ENCODE measurements around the gene ATP5PD. TPM values are rescaled to one million over a fixed set of nuclear protein-coding genes. Genes with fewer than 3 reads are reported as not detected.

Gene ATP5PD
- total RNA-seq, 5 donors from 2014 or later (not counting 1 experiment from before 2014, with no cell fraction given), result 115 to 170 (median 139) TPM

- ChIA-PET CTCF (interaction anchor here in 1 of 2 donors (0.6 kb wide), 2 partner anchors 32 to 106 kb away, joined by 3 read pairs; partner anchors contain the start of gene ARMC7), POLR2A (no interaction called here)
- peak overlapping the region; percentile 4 for H3K27ac ChIP-seq (ENCODE audit: low read length)
- Mint-ChIP-seq H3K27me3 (no peaks in the 10 kb centered on the region), H3K9me3 (no peaks in the 10 kb centered on the region), H3K4me1 (peaks cover 4 to 29% (median 22%) of the 10 kb centered on the region in 3 donors), H3K27ac (peak overlapping the region; percentile 77 to 82), H3K36me3 (no peaks in the 10 kb centered on the region), H3K4me3 (peak overlapping the region; percentile 69 to 77 (median 76))
- no peaks in the 10 kb centered on the region for H3K9me3 ChIP-seq
- H3K4me3 ChIP-seq (ENCODE audit: control insufficient read depth in 1 of 2, extremely low read depth in 1 of 2, low read length in 1 of 2), result peak overlapping the region; percentile 36 to 46
- H3K4me1 ChIP-seq (ENCODE audit: control insufficient read depth in 1 of 2, extremely low read depth in 1 of 2, insufficient read depth in 2 of 2, low read length in 2 of 2), result peaks cover 2 to 32% of the 10 kb centered on the region in 2 experiments
- peak; percentile 89 to 97 (median 94) for ATAC-seq (replicated peaks in 1 of 4)
- no peaks in the 10 kb centered on the region for H3K36me3 ChIP-seq (ENCODE audit: control insufficient read depth in 2 of 2, extremely low read depth in 1 of 2, insufficient read depth in 1 of 2, low read length in 1 of 2)
- 9% methylated on average over 38 of the region's 53 CpGs for WGBS (ENCODE audit: insufficient coverage)
- DNase-seq, result peak in 34 of 35 experiments; percentile 12 to 67 (median 40)
- peaks cover 0 to 20% of the 10 kb centered on the region in 2 experiments for H3K27me3 ChIP-seq (replicated peaks in 1 of 2; ENCODE audit: control insufficient read depth in 2 of 2, extremely low read depth in 1 of 2, insufficient read depth in 2 of 2, low read length in 1 of 2)
Measured at GRCh38 chr17:75077496-75078283, 30.9 kb upstream of the ATP5PD start.

- WGBS (ENCODE audit: insufficient coverage), result 36% methylated on average over 20 of the region's 30 CpGs
- H3K4me3 ChIP-seq (ENCODE audit: control insufficient read depth in 1 of 2, extremely low read depth in 1 of 2, low read length in 1 of 2), result peak overlapping the region; percentile 36 to 46
Measured at GRCh38 chr17:75077072-75077495, 30.3 kb upstream of the ATP5PD start.

GRCh38 chr17:75075597-75076336, 29.0 kb upstream of the ATP5PD start:
- ATAC-seq (replicated peaks in 1 of 4) (no peak), DNase-seq (no peak)
- ChIA-PET CTCF (interaction anchor here (0.6 to 1.0 kb wide), 5 partner anchors 16 to 317 kb away, joined by 3 read pairs; no protein-coding TSS in a partner anchor), POLR2A (no interaction called here)
- no peaks in the 10 kb centered on the region for H3K36me3 Mint-ChIP-seq
- peaks cover 0 to 26% (median 22%) of the 10 kb centered on the region in 3 donors for H3K4me1 Mint-ChIP-seq
- WGBS (ENCODE audit: insufficient coverage), result 89% methylated on average over 3 of the region's 4 CpGs
- H3K4me3 ChIP-seq (ENCODE audit: control insufficient read depth in 1 of 2, extremely low read depth in 1 of 2, low read length in 1 of 2), result no peak overlapping the region
- no peak overlapping the region for H3K27ac ChIP-seq (ENCODE audit: low read length)
- H3K36me3 ChIP-seq (ENCODE audit: control insufficient read depth in 2 of 2, extremely low read depth in 1 of 2, insufficient read depth in 1 of 2, low read length in 1 of 2), result no peaks in the 10 kb centered on the region
- H3K4me1 ChIP-seq (ENCODE audit: control insufficient read depth in 1 of 2, extremely low read depth in 1 of 2, insufficient read depth in 2 of 2, low read length in 2 of 2), result peaks cover 2 to 32% of the 10 kb centered on the region in 2 experiments
- H3K27ac Mint-ChIP-seq, result peak overlapping the region in 1 of 2 donors; percentile 16
- H3K27me3 ChIP-seq (replicated peaks in 1 of 2; ENCODE audit: control insufficient read depth in 2 of 2, extremely low read depth in 1 of 2, insufficient read depth in 2 of 2, low read length in 1 of 2), result peaks cover 0 to 20% of the 10 kb centered on the region in 2 experiments
- H3K9me3 ChIP-seq, result no peaks in the 10 kb centered on the region
- H3K9me3 Mint-ChIP-seq, result no peaks in the 10 kb centered on the region
- H3K4me3 Mint-ChIP-seq, result no peak overlapping the region
- H3K27me3 Mint-ChIP-seq, result no peaks in the 10 kb centered on the region

More at GRCh38 chr17:75077072-75077495, 30.3 kb upstream of the ATP5PD start:
- Histone ChIP-seq H3K27me3 (replicated peaks in 1 of 2; ENCODE audit: control insufficient read depth in 2 of 2, extremely low read depth in 1 of 2, insufficient read depth in 2 of 2, low read length in 1 of 2) (peaks cover 0 to 20% of the 10 kb centered on the region in 2 experiments), H3K36me3 (ENCODE audit: control insufficient read depth in 2 of 2, extremely low read depth in 1 of 2, insufficient read depth in 1 of 2, low read length in 1 of 2) (no peaks in the 10 kb centered on the region), H3K4me1 (ENCODE audit: control insufficient read depth in 1 of 2, extremely low read depth in 1 of 2, insufficient read depth in 2 of 2, low read length in 2 of 2) (peaks cover 2 to 32% of the 10 kb centered on the region in 2 experiments), H3K9me3 (no peaks in the 10 kb centered on the region), H3K27ac (ENCODE audit: low read length) (no peak overlapping the region)
- DNase-seq (peak in 1 of 35 experiments; percentile 9), ATAC-seq (replicated peaks in 1 of 4) (no peak)
- ChIA-PET CTCF (interaction anchor here in 1 of 2 donors (0.6 to 1.0 kb wide), 2 partner anchors 17 to 33 kb away, joined by 3 read pairs; partner anchors contain the start of gene ARMC7), POLR2A (no interaction called here)
- Mint-ChIP-seq H3K36me3 (no peaks in the 10 kb centered on the region), H3K27ac (peak overlapping the region; percentile 77 to 82), H3K4me1 (peaks cover 0 to 26% (median 22%) of the 10 kb centered on the region in 3 donors), H3K9me3 (no peaks in the 10 kb centered on the region), H3K27me3 (no peaks in the 10 kb centered on the region), H3K4me3 (peak overlapping the region; percentile 69 to 77 (median 76))

GRCh38 chr17:75074532-75074931, 27.8 kb upstream of the ATP5PD start:
- POLR2A ChIA-PET, result interaction anchor here in 1 of 2 donors (0.6 kb wide), 1 partner anchor 16 kb away, joined by 3 read pairs; no protein-coding TSS in a partner anchor
- CTCF ChIA-PET, result no interaction called here

GRCh38 chr17:75073618-75074047, 26.9 kb upstream of the ATP5PD start:
- H3K4me1 Mint-ChIP-seq, result peaks cover 0 to 18% (median 15%) of the 10 kb centered on the region in 3 donors
- Histone ChIP-seq H3K36me3 (ENCODE audit: control insufficient read depth in 2 of 2, extremely low read depth in 1 of 2, insufficient read depth in 1 of 2, low read length in 1 of 2) (no peaks in the 10 kb centered on the region), H3K4me3 (ENCODE audit: control insufficient read depth in 1 of 2, extremely low read depth in 1 of 2, low read length in 1 of 2) (no peak overlapping the region), H3K9me3 (no peaks in the 10 kb centered on the region), H3K27me3 (replicated peaks in 1 of 2; ENCODE audit: control insufficient read depth in 2 of 2, extremely low read depth in 1 of 2, insufficient read depth in 2 of 2, low read length in 1 of 2) (peaks cover 0 to 9% of the 10 kb centered on the region in 2 experiments), H3K4me1 (ENCODE audit: control insufficient read depth in 1 of 2, extremely low read depth in 1 of 2, insufficient read depth in 2 of 2, low read length in 2 of 2) (peaks cover 2 to 19% of the 10 kb centered on the region in 2 experiments), H3K27ac (ENCODE audit: low read length) (no peak overlapping the region)
- no peak for ATAC-seq (replicated peaks in 1 of 4)
- no peaks in the 10 kb centered on the region for H3K9me3 Mint-ChIP-seq
- H3K36me3 Mint-ChIP-seq, result no peaks in the 10 kb centered on the region
- no peak overlapping the region for H3K27ac Mint-ChIP-seq
- no peaks in the 10 kb centered on the region for H3K27me3 Mint-ChIP-seq
- H3K4me3 Mint-ChIP-seq, result no peak overlapping the region
- no peak for DNase-seq
- POLR2A ChIA-PET, result interaction anchor here in 1 of 2 donors (0.7 kb wide), 1 partner anchor 155 kb away, joined by 5 read pairs; no protein-coding TSS in a partner anchor
- CTCF ChIA-PET, result interaction anchor here in 1 of 2 donors (0.5 to 0.7 kb wide), 2 partner anchors 14 to 95 kb away, joined by 3 to 4 read pairs; no protein-coding TSS in a partner anchor
- WGBS (ENCODE audit: insufficient coverage), result 84% methylated on average over 5 of the region's 5 CpGs

More at GRCh38 chr17:75074532-75074931, 27.8 kb upstream of the ATP5PD start:
- peaks cover 2 to 24% of the 10 kb centered on the region in 2 experiments for H3K4me1 ChIP-seq (ENCODE audit: control insufficient read depth in 1 of 2, extremely low read depth in 1 of 2, insufficient read depth in 2 of 2, low read length in 2 of 2)
- H3K27me3 Mint-ChIP-seq, result no peaks in the 10 kb centered on the region
- no peak overlapping the region for H3K27ac Mint-ChIP-seq
- H3K4me3 Mint-ChIP-seq, result no peak overlapping the region
- no peaks in the 10 kb centered on the region for H3K36me3 ChIP-seq (ENCODE audit: control insufficient read depth in 2 of 2, extremely low read depth in 1 of 2, insufficient read depth in 1 of 2, low read length in 1 of 2)
- H3K4me3 ChIP-seq (ENCODE audit: control insufficient read depth in 1 of 2, extremely low read depth in 1 of 2, low read length in 1 of 2), result no peak overlapping the region
- DNase-seq (no peak), ATAC-seq (replicated peaks in 1 of 4) (no peak)
- no peaks in the 10 kb centered on the region for H3K9me3 ChIP-seq
- H3K4me1 Mint-ChIP-seq, result peaks cover 0 to 22% (median 18%) of the 10 kb centered on the region in 3 donors
- H3K27ac ChIP-seq (ENCODE audit: low read length), result no peak overlapping the region
- peaks cover 0 to 18% of the 10 kb centered on the region in 2 experiments for H3K27me3 ChIP-seq (replicated peaks in 1 of 2; ENCODE audit: control insufficient read depth in 2 of 2, extremely low read depth in 1 of 2, insufficient read depth in 2 of 2, low read length in 1 of 2)
- WGBS (ENCODE audit: insufficient coverage), result 90% methylated on average over 8 of the region's 14 CpGs
- no peaks in the 10 kb centered on the region for H3K9me3 Mint-ChIP-seq
- no peaks in the 10 kb centered on the region for H3K36me3 Mint-ChIP-seq
